ENCODE data around the gene ZBTB7B. TPM values are rescaled to one million over a fixed set of nuclear protein-coding genes. Genes with fewer than 3 reads are reported as not detected.

The ZBTB7B gene
- total and polyA plus RNA-seq, 9 of the 15 experiments (the other 6 are each of a cell fraction or from before 2014, with no cell fraction given), result 0.04 to 46.5 (median 15.2) TPM

DNA sequence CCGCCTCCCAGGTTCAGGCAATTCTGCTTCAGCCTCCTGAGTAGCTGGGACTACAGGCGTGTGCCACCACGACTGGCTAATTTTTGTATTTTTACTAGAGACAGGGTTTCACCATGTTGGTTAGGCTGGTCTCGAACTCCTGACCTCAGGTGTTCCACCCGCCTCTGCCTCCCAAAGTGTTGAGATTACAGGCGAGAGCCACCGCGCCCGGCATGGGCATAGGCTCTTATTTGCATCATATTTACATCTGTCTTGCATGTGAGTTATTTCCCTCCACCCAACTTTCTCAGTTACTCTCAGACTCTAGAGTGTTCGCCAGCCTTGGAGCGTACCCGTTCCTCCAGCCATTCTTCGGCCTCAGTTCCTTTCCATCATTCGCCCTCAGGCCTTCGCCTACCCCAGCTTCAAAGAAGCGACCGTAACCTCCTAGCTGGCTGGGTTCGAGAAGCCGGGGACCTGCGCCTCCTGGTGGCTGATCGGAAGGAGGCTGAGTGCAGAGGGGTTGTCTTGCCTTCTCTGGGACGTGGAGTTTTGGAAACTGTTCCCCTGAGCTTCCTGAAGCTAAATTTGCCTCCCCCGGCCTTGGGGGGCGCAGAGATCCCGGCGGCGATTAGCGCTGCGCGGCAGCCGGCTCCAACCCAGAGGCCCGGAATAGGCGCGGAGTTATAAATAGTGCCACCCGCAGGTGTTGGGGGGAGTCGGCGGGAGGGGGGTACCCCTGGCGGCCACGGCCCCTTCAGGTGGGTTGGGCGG lies 3.6 kb upstream of the ZBTB7B start (continued):
- TF ChIP-seq ZNF12 (CRISPR knock-in tag; IDR thresholded peaks at IDR 0.05), result no peak
- no peak for TF ChIP-seq SRSF9 (IDR thresholded peaks at IDR 0.05; ENCODE audit: borderline replicate concordance, low read depth, low read length)
- TF ChIP-seq POLR2AphosphoS5 (IDR thresholded peaks at IDR 0.05; ENCODE audit: control insufficient read depth, insufficient read depth, low read depth, low read length), result peak; percentile 50; the same call in 1 of the 2 replicates
- TF ChIP-seq, protein P1, sequence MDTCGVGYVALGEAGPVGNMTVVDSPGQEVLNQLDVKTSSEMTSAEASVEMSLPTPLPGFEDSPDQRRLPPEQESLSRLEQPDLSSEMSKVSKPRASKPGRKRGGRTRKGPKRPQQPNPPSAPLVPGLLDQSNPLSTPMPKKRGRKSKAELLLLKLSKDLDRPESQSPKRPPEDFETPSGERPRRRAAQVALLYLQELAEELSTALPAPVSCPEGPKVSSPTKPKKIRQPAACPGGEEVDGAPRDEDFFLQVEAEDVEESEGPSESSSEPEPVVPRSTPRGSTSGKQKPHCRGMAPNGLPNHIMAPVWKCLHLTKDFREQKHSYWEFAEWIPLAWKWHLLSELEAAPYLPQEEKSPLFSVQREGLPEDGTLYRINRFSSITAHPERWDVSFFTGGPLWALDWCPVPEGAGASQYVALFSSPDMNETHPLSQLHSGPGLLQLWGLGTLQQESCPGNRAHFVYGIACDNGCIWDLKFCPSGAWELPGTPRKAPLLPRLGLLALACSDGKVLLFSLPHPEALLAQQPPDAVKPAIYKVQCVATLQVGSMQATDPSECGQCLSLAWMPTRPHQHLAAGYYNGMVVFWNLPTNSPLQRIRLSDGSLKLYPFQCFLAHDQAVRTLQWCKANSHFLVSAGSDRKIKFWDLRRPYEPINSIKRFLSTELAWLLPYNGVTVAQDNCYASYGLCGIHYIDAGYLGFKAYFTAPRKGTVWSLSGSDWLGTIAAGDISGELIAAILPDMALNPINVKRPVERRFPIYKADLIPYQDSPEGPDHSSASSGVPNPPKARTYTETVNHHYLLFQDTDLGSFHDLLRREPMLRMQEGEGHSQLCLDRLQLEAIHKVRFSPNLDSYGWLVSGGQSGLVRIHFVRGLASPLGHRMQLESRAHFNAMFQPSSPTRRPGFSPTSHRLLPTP (IDR thresholded peaks at IDR 0.05; ENCODE audit: borderline replicate concordance, extremely low read depth, insufficient read length), result no peak
- TF ChIP-seq FOSL1 (tag; conservative IDR thresholded peaks at IDR 0.05), result no peak; the same call in 1 of the 2 replicates
- TF ChIP-seq, protein P2, sequence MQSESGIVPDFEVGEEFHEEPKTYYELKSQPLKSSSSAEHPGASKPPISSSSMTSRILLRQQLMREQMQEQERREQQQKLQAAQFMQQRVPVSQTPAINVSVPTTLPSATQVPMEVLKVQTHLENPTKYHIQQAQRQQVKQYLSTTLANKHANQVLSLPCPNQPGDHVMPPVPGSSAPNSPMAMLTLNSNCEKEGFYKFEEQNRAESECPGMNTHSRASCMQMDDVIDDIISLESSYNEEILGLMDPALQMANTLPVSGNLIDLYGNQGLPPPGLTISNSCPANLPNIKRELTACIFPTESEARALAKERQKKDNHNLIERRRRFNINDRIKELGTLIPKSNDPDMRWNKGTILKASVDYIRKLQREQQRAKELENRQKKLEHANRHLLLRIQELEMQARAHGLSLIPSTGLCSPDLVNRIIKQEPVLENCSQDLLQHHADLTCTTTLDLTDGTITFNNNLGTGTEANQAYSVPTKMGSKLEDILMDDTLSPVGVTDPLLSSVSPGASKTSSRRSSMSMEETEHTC (IDR thresholded peaks at IDR 0.05), result no peak
- TF ChIP-seq SETDB1 (IDR thresholded peaks at IDR 0.05; ENCODE audit: low read length), result no peak
- no peak for TF ChIP-seq NCOA4 (IDR thresholded peaks at IDR 0.05; ENCODE audit: partially characterized antibody)
- no peak for TF ChIP-seq ILF3 (IDR thresholded peaks at IDR 0.05; ENCODE audit: borderline replicate concordance)
- TF ChIP-seq ZNF707 (CRISPR knock-in tag; conservative IDR thresholded peaks at IDR 0.05), result no peak
- no peak for TF ChIP-seq SMARCB1 (IDR thresholded peaks at IDR 0.05; ENCODE audit: insufficient read length, low read depth)
- TF ChIP-seq ZBTB7A (IDR thresholded peaks at IDR 0.05; ENCODE audit: borderline replicate concordance, control insufficient read depth, low read depth, low read length), result peak; percentile 87; the same call in 1 of the 2 replicates
- TF ChIP-seq HDAC1 (IDR thresholded peaks at IDR 0.05), result peak in 1 of 2 experiments; percentile 31; a peak in 1 of 4 replicates
- TF ChIP-seq, protein P3, sequence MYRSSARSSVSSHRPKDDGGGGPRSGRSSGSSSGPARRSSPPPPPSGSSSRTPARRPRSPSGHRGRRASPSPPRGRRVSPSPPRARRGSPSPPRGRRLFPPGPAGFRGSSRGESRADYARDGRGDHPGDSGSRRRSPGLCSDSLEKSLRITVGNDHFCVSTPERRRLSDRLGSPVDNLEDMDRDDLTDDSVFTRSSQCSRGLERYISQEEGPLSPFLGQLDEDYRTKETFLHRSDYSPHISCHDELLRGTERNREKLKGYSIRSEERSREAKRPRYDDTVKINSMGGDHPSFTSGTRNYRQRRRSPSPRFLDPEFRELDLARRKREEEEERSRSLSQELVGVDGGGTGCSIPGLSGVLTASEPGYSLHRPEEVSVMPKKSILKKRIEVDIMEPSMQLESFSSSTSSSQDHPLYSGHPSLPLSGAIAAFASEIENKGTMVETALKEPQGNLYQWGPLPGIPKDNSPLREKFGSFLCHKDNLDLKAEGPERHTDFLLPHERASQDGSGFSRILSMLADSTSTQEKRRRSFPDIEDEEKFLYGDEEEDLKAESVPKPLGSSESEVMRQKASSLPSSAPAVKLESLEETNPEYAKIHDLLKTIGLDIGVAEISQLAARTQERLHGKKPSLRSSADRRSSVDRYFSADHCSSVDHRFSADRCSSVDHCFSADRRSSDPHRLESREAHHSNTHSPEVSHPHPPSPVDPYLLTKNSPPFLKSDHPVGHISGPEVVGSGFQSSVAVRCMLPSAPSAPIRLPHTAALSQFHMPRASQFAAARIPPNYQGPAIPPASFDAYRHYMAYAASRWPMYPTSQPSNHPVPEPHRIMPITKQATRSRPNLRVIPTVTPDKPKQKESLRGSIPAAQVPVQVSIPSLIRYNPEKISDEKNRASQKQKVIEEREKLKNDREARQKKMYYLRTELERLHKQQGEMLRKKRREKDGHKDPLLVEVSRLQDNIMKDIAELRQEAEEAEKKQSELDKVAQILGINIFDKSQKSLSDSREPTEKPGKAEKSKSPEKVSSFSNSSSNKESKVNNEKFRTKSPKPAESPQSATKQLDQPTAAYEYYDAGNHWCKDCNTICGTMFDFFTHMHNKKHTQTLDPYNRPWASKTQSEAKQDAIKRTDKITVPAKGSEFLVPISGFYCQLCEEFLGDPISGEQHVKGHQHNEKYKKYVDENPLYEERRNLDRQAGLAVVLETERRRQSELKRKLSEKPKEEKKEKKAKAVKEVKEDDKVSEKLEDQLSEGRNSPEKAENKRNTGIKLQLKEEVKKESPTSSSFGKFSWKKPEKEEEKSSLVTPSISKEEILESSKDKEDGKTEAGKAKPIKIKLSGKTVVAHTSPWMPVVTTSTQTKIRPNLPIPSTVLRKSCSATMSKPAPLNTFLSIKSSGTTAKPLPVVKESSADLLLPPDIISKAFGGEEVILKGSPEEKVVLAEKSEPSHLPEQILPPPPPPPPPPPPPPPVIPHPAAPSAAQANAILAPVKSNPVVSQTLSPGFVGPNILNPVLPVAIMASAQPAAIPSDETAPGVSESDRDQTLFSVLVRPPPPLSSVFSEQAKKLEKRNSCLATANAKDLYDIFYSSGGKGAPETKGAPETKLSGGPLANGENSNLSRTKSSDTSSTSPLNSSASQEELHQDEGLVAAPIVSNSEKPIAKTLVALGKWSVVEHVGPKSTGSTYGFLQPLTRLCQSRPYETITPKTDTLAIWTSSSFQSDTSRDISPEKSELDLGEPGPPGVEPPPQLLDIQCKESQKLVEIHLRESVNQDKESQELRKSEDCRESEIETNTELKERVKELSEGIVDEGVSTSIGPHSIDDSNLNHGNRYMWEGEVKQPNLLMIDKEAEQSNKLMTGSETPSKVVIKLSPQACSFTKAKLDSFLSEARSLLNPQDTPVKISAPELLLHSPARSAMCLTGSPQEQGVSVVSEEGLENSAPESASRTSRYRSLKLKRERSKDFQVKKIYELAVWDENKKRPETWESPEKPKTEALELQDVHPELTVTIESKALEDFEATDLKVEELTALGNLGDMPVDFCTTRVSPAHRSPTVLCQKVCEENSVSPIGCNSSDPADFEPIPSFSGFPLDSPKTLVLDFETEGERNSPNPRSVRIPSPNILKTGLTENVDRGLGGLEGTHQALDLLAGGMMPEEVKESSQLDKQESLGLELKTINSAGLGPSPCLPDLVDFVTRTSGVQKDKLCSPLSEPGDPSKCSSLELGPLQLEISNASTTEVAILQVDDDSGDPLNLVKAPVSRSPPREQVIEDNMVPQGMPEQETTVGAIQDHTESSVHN (IDR thresholded peaks at IDR 0.05; ENCODE audit: borderline replicate concordance in 1 of 2, low read depth in 1 of 2), result no peak

Data from K562 (cell line).